H1 (cell line): ENCODE results near the gene URAD. TPM values are rescaled to one million over a fixed set of nuclear protein-coding genes. Genes with fewer than 3 reads are reported as not detected.

Source experiments
- EZH2 ChIP-seq: fragments of 200-600 bp; sonication (generic); IDR thresholded peaks from 2 replicates; pipeline ENCODE4 v1.7.1; 2012; ENCODE audit warnings: low read depth, mild to moderate bottlenecking, moderate library complexity, low read length, inconsistent platforms; ENCODE audit not compliant: severe bottlenecking
- polyA plus RNA-seq, 7 experiments: library from polyadenylated mRNA; depleted of rRNA in 3 of 7; stranded (reverse) in 5 of 7; unstranded in 2 of 7; fragments of >200 nt in 5 of 7; fragments of 200-250 nt in 2 of 7; gene quantifications; 1 replicate in 5 of 7; 2 replicates in 1 of 7; 4 replicates in 1 of 7; pipeline versions ENCODE4 v1.2.1 to v1.2.3, GENCODE V29; 2011 to 2013; ENCODE audit warnings: missing spikeins in 2 of 7, mixed read lengths in 2 of 7
- total RNA-seq: library from RNA; stranded (reverse); fragmentation: NEBNext Ultra II Directional; extraction: Animal tissue kit (Norgen Biotek cat#: 25700); gene quantifications from 2 replicates; pipeline ENCODE4 v1.2.1, GENCODE V29; 2021
- TF ChIP-seq, protein P1 (sequence below): IDR thresholded peaks from 2 replicates; pipeline ENCODE4 v1.6.1; 2011; ENCODE audit warnings: low read depth, mild to moderate bottlenecking, low read length; ENCODE audit not compliant: insufficient read depth

The URAD gene
- total and polyA plus RNA-seq, 2 of the 8 experiments (the other 6 are each of a cell fraction or from before 2014, with no cell fraction given), result not detected

DNA sequence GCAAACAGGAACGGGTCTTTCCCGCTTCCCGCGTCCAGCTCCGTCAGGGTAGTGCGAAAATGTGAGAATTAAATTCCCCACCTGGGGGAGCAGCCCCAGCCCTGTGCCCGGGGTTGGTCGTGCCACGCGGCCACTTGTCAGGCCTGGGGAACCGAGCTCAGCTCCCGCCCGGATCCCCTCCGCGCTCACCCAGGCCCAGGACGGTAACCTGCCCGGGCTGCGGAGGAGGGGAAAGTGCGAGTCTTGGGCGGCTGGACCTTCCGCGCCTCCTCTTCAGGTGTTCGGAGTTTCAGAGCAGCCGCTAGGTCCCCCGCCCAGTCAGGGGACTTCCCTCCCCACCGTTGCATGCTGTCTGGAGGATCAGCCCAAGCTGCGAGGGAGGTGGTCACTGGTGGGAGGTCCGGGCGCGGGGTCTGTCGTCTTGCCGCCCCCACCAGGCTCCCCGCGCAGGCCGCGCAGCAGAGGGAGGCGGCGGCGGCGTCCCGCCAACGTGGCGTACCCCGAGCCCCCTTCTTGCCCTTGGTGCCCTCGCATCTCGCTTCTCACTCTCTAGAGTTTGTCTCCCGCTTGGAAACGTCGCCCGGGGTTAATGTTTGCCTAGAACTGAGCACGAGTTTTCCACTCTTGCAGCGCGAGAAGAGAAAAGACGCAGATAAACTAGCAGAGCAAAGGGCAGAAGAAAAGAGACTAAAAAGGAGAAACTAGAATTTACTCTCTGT lies 8.1 kb downstream of the URAD start (continued):
- TF ChIP-seq, protein P1, sequence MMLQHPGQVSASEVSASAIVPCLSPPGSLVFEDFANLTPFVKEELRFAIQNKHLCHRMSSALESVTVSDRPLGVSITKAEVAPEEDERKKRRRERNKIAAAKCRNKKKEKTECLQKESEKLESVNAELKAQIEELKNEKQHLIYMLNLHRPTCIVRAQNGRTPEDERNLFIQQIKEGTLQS, result no peak
- peak; percentile 94 for TF ChIP-seq EZH2
